HK-2 (cell line): Measurements from ENCODE around the gene BLOC1S3.

Experiments
- DNase-seq: peaks from one replicate; pipeline ENCODE4 v3.0.0-alpha.2; 2018; ENCODE audit not compliant: unreplicated experiment

The BLOC1S3 gene

GRCh38 chr19:45161738-45162607 is 16.6 kb upstream of the BLOC1S3 start:
- no peak for DNase-seq

- no peak for DNase-seq
Observed at GRCh38 chr19:45162608-45163143, 15.9 kb upstream of the BLOC1S3 start.

GRCh38 chr19:45163156-45163555 is 15.4 kb upstream of the BLOC1S3 start:
- DNase-seq = no peak

GRCh38 chr19:45163751-45164460 is 14.7 kb upstream of the BLOC1S3 start:
- no peak for DNase-seq

GRCh38 chr19:45164577-45165335 is 13.8 kb upstream of the BLOC1S3 start:
- peak; percentile 95 for DNase-seq

- no peak for DNase-seq
Observed at GRCh38 chr19:45166723-45167252, 11.8 kb upstream of the BLOC1S3 start.

GRCh38 chr19:45168767-45169351 is 9.7 kb upstream of the BLOC1S3 start:
- DNase-seq = no peak

- DNase-seq = no peak
Observed at GRCh38 chr19:45169602-45170001, 9.0 kb upstream of the BLOC1S3 start.

- DNase-seq = no peak
Observed at GRCh38 chr19:45170146-45171106, 8.2 kb upstream of the BLOC1S3 start.

- no peak for DNase-seq
Observed at GRCh38 chr19:45171211-45171623, 7.4 kb upstream of the BLOC1S3 start.

- DNase-seq = no peak
Observed at GRCh38 chr19:45172173-45172572, 6.4 kb upstream of the BLOC1S3 start.

GRCh38 chr19:45172611-45173208 is 5.9 kb upstream of the BLOC1S3 start:
- no peak for DNase-seq

GRCh38 chr19:45173816-45174215 is 4.8 kb upstream of the BLOC1S3 start:
- peak; percentile 83 for DNase-seq

GRCh38 chr19:45175515-45176345 is 2.9 kb upstream of the BLOC1S3 start:
- DNase-seq = no peak

- DNase-seq = peak; percentile 83
Observed at GRCh38 chr19:45177817-45178261, 745 bp upstream of the BLOC1S3 start, which contains the start of gene TRAPPC6A. Gene TRAPPC6A (minus strand): TSS chr19:45178237. CDS start chr19:45178218, 19 bp downstream.

GRCh38 chr19:45179072-45179891 is 698 bp downstream of the BLOC1S3 start:
- peak; percentile 58 for DNase-seq

GRCh38 chr19:45179892-45180370 is 1.3 kb downstream of the BLOC1S3 start:
- no peak for DNase-seq

- DNase-seq = no peak
Observed at GRCh38 chr19:45180936-45181335, 2.4 kb downstream of the BLOC1S3 start.
